ENCODE measurements around the gene CIT. TPM values are rescaled to one million over a fixed set of nuclear protein-coding genes. Genes with fewer than 3 reads are reported as not detected.

The CIT gene
- total and polyA plus RNA-seq, 9 of the 15 experiments (the other 6 are each of a cell fraction or from before 2014, with no cell fraction given) = 1.1 to 46.7 (median 21.3) TPM

DNA sequence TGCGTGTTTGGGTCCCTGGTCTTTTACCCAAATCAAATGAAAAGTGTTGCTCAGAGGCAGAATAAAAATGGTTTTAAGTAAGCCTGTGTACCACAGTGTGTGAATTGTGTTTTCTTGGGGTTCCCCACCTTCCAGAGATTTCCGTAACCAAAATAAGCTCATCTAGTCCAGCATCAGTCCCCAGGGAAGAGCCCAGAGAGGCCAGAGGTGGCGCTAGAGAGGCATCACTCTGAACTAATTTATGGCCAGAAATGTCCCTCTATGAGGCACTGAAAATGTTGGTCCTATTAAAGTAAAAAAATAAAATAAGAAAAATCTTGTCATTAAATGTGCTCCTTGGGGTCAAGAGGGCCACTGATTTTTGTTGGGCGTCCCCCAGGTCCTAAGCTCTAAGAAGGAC is 234.1 kb downstream of the CIT start:
- WGBS (ENCODE audit: insufficient coverage, low coverage, missing lambda C conversion rate) = 2% methylated on average over 4 of the region's 4 CpGs
- FAIRE-seq (no peak), ATAC-seq (peak; percentile 87), DNase-seq (ENCODE audit: extremely low read depth in 1 of 4, low spot score in 3 of 4) (peak; percentile 29 to 38 (median 35))
- Histone ChIP-seq H3K4me1 (replicated peaks in 1 of 2; ENCODE audit: control insufficient read depth in 2 of 2, insufficient read depth in 2 of 2, low read length in 2 of 2) (no peaks in the 10 kb centered on the region), H3K9me3 (replicated peaks; ENCODE audit: control insufficient read depth, insufficient read depth, low read depth, low read length) (no peaks in the 10 kb centered on the region), H3K79me2 (ENCODE audit: control insufficient read depth, insufficient read depth, low read length) (no peaks in the 10 kb centered on the region), H3K9me1 (ENCODE audit: control insufficient read depth, insufficient read depth, low read length) (no peaks in the 10 kb centered on the region), H3K36me3 (ENCODE audit: control insufficient read depth, insufficient read depth, low read length) (no peaks in the 10 kb centered on the region), H3K9ac (ENCODE audit: insufficient read depth in 1 of 2, low read depth in 2 of 2, low read length in 2 of 2) (no peak overlapping the region), H3K27ac (ENCODE audit: extremely low read depth, low read depth, low read length) (no peak overlapping the region), H3K27me3 (ENCODE audit: control insufficient read depth in 2 of 2, insufficient read depth in 2 of 2, low read length in 2 of 2) (peaks cover 13 to 17% of the 10 kb centered on the region in 2 experiments; a peak in 2 of 5 replicates), H4K20me1 (replicated peaks; ENCODE audit: control insufficient read depth, insufficient read depth, low read length) (no peaks in the 10 kb centered on the region), H3K4me2 (ENCODE audit: insufficient read depth, low read length) (no peak overlapping the region), H2AFZ (ENCODE audit: low read depth, low read length) (no peak overlapping the region), H3K4me3 (no peak overlapping the region)
- CTCF ChIA-PET (ENCODE audit: low intra/inter-chr PET ratio) = interaction anchor here (0.7 to 0.8 kb wide), 2 partner anchors 16 to 390 kb away, joined by 3 read pairs; no protein-coding TSS in a partner anchor
- POLR2A ChIA-PET = interaction anchor here (0.6 to 1.5 kb wide), 5 partner anchors 9 to 521 kb away, joined by 3 to 5 read pairs (median 3); no protein-coding TSS in a partner anchor
- BruUV-seq (replicated peaks) = no TSS peak
- in situ Hi-C loops (cut with MboI) = no loop called here
- intact Hi-C loops (cut with micrococcal nuclease) = loop anchor here (10.0 kb wide), 1 partner anchor 528 kb away; no protein-coding TSS in a partner anchor
- TF ChIP-seq, protein P1, sequence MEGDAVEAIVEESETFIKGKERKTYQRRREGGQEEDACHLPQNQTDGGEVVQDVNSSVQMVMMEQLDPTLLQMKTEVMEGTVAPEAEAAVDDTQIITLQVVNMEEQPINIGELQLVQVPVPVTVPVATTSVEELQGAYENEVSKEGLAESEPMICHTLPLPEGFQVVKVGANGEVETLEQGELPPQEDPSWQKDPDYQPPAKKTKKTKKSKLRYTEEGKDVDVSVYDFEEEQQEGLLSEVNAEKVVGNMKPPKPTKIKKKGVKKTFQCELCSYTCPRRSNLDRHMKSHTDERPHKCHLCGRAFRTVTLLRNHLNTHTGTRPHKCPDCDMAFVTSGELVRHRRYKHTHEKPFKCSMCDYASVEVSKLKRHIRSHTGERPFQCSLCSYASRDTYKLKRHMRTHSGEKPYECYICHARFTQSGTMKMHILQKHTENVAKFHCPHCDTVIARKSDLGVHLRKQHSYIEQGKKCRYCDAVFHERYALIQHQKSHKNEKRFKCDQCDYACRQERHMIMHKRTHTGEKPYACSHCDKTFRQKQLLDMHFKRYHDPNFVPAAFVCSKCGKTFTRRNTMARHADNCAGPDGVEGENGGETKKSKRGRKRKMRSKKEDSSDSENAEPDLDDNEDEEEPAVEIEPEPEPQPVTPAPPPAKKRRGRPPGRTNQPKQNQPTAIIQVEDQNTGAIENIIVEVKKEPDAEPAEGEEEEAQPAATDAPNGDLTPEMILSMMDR (IDR thresholded peaks at IDR 0.05 in 2 of 3, conservative IDR thresholded peaks at IDR 0.05 in 1 of 3; ENCODE audit: insufficient read depth in 2 of 3, low read depth in 1 of 3, low read length in 3 of 3) = peak; percentile 60 to 73 (median 61)
- TF ChIP-seq ZNF146 (CRISPR knock-in tag; IDR thresholded peaks at IDR 0.05; ENCODE audit: unreplicated experiment) = no peak
- TF ChIP-seq, protein P2, sequence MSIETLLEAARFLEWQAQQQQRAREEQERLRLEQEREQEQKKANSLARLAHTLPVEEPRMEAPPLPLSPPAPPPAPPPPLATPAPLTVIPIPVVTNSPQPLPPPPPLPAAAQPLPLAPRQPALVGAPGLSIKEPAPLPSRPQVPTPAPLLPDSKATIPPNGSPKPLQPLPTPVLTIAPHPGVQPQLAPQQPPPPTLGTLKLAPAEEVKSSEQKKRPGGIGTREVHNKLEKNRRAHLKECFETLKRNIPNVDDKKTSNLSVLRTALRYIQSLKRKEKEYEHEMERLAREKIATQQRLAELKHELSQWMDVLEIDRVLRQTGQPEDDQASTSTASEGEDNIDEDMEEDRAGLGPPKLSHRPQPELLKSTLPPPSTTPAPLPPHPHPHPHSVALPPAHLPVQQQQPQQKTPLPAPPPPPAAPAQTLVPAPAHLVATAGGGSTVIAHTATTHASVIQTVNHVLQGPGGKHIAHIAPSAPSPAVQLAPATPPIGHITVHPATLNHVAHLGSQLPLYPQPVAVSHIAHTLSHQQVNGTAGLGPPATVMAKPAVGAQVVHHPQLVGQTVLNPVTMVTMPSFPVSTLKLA (conservative IDR thresholded peaks at IDR 0.05) = no peak

MicroRNAs encoded within 50 kb of the gene (microRNA counts, 767-probe panel; counts per million panel counts)
- not detected for microRNA hsa-miR-1178

Small RNA genes lying within 50 kb of the gene (microRNA-seq; reads per million reads assigned to microRNA genes)
- not detected for gene MIR1178 (ENCODE audit: borderline microRNAs expressed)

Other genes starting within 250 kb of the CIT start
- 45.3 and 59.7 TPM in 2 replicates for gene PRKAB1, start 209.2 kb downstream of the CIT start, total RNA-seq (2014; rRNA removed)
- 48.8 and 54.3 TPM in 2 replicates for gene PRKAB1, start 209.2 kb downstream of the CIT start, total RNA-seq (2014; rRNA removed; fragmentation: Illumina TruSeq; extraction: Trizol)
- 57.4 and 63.8 TPM in 2 replicates for gene PRKAB1, start 209.2 kb downstream of the CIT start, total RNA-seq (2015; rRNA removed; fragmentation: Illumina TruSeq; extraction: Trizol)
- gene PRKAB1, start 209.2 kb downstream of the CIT start, total RNA-seq (2021) = 83.8 and 93.8 TPM in 2 replicates
- 85.7 and 137 TPM in 2 replicates for gene PRKAB1, start 209.2 kb downstream of the CIT start, polyA plus RNA-seq (2011; rRNA removed)
- gene PRKAB1, start 209.2 kb downstream of the CIT start, polyA plus RNA-seq (2014; fragmentation: Illumina TruSeq; extraction: Trizol) = 83.1 and 94.2 TPM in 2 replicates
- gene PRKAB1, start 209.2 kb downstream of the CIT start, polyA plus RNA-seq (2014; fragmentation: Nextera tagmentation; extraction: Ambion mirVana) = 10 to 100 TPM; 32.6 to 38.2 TPM
- gene PRKAB1, start 209.2 kb downstream of the CIT start, polyA plus RNA-seq (2014; rRNA removed) = 62.8 and 64.8 TPM in 2 replicates
- gene BICDL1, start 111.9 kb upstream of the CIT start, total RNA-seq (2014; rRNA removed) = 0.64 and 0.86 TPM in 2 replicates
- gene BICDL1, start 111.9 kb upstream of the CIT start, total RNA-seq (2014; rRNA removed; fragmentation: Illumina TruSeq; extraction: Trizol) = 0.22 and 0.40 TPM in 2 replicates
- gene BICDL1, start 111.9 kb upstream of the CIT start, total RNA-seq (2015; rRNA removed; fragmentation: Illumina TruSeq; extraction: Trizol) = 0.57 and 0.58 TPM in 2 replicates
- gene BICDL1, start 111.9 kb upstream of the CIT start, total RNA-seq (2021) = 0.95 and 1.3 TPM in 2 replicates
- 1.4 and 1.7 TPM in 2 replicates for gene BICDL1, start 111.9 kb upstream of the CIT start, polyA plus RNA-seq (2011; rRNA removed)
- 0.53 and 0.56 TPM in 2 replicates for gene BICDL1, start 111.9 kb upstream of the CIT start, polyA plus RNA-seq (2014; fragmentation: Illumina TruSeq; extraction: Trizol)
- under 1 TPM; 0.06 to 0.07 TPM for gene BICDL1, start 111.9 kb upstream of the CIT start, polyA plus RNA-seq (2014; fragmentation: Nextera tagmentation; extraction: Ambion mirVana)
- 0.76 and 2.0 TPM in 2 replicates for gene BICDL1, start 111.9 kb upstream of the CIT start, polyA plus RNA-seq (2014; rRNA removed)
- 38.9 and 47.9 TPM in 2 replicates for gene RAB35, start 239.4 kb upstream of the CIT start, total RNA-seq (2014; rRNA removed)
- 19.5 and 22.9 TPM in 2 replicates for gene RAB35, start 239.4 kb upstream of the CIT start, total RNA-seq (2014; rRNA removed; fragmentation: Illumina TruSeq; extraction: Trizol)
- 36.0 and 36.6 TPM in 2 replicates for gene RAB35, start 239.4 kb upstream of the CIT start, total RNA-seq (2015; rRNA removed; fragmentation: Illumina TruSeq; extraction: Trizol)
- 66.8 and 76.3 TPM in 2 replicates for gene RAB35, start 239.4 kb upstream of the CIT start, total RNA-seq (2021)
- gene RAB35, start 239.4 kb upstream of the CIT start, polyA plus RNA-seq (2011; rRNA removed) = 32.4 and 45.4 TPM in 2 replicates
- gene RAB35, start 239.4 kb upstream of the CIT start, polyA plus RNA-seq (2014; fragmentation: Illumina TruSeq; extraction: Trizol) = 42.0 and 54.4 TPM in 2 replicates
- gene RAB35, start 239.4 kb upstream of the CIT start, polyA plus RNA-seq (2014; fragmentation: Nextera tagmentation; extraction: Ambion mirVana) = under 1 TPM; 0.65 to 0.94 TPM
- 49.1 and 50.6 TPM in 2 replicates for gene RAB35, start 239.4 kb upstream of the CIT start, polyA plus RNA-seq (2014; rRNA removed)

Measured in K562 (cell line).